Caki2 (cell line): ENCODE results near the gene PDE10A. TPM values are rescaled to one million over a fixed set of nuclear protein-coding genes. Genes with fewer than 3 reads are reported as not detected.
A peak's percentile ranks its signal among the peaks of the same experiment; 100 is the strongest.

Experiments
- DNase-seq: peaks from one replicate; pipeline ENCODE4 v3.0.0-alpha.2; 2015; ENCODE audit warnings: low read depth
- in situ Hi-C: cut with HindIII; loops from 2 replicates; pipeline ENCODE4 v1.10.0; 2016; ENCODE audit warnings: low sequenced_read_pairs, low pct_unique_long_range_greater_than_20kb, mixed read lengths
- total RNA-seq: library from RNA; depleted of rRNA; stranded (reverse); fragments of >200 nt; shearing (Covaris generic); gene quantifications from 2 replicates; pipeline ENCODE4 v1.2.3, GENCODE V29; 2014; ENCODE audit warnings: low replicate concordance

The PDE10A gene
- total RNA-seq, 1 experiment from 2014 or later = 4.6 TPM

GRCh38 chr6:165660857-165661663 is 2.0 kb downstream of the PDE10A start:
- DNase-seq = peak; percentile 24
- in situ Hi-C loops = no loop called here

- in situ Hi-C loops = no loop called here
- peak; percentile 13 for DNase-seq
These were observed 2.8 kb downstream of the PDE10A start for GRCh38 chr6:165659945-165660856.

- peak; percentile 71 for DNase-seq
- in situ Hi-C loops = no loop called here
These were observed 4.5 kb downstream of the PDE10A start for GRCh38 chr6:165658395-165659058.

GRCh38 chr6:165657325-165657680 is 5.7 kb downstream of the PDE10A start:
- DNase-seq = no peak
- in situ Hi-C loops = no loop called here

- in situ Hi-C loops = no loop called here
- DNase-seq = no peak
These were observed 6.3 kb downstream of the PDE10A start for GRCh38 chr6:165656581-165657324.

GRCh38 chr6:165655191-165655590 is 7.8 kb downstream of the PDE10A start:
- in situ Hi-C loops = no loop called here
- DNase-seq = no peak

- in situ Hi-C loops = no loop called here
- no peak for DNase-seq
These were observed 8.9 kb downstream of the PDE10A start for GRCh38 chr6:165654144-165654543.

GRCh38 chr6:165653607-165654006 is 9.4 kb downstream of the PDE10A start:
- in situ Hi-C loops = no loop called here

GRCh38 chr6:165653196-165653595 is 9.8 kb downstream of the PDE10A start:
- in situ Hi-C loops = no loop called here
- DNase-seq = peak; percentile 77

More at GRCh38 chr6:165653607-165654006, 9.4 kb downstream of the PDE10A start:
- no peak for DNase-seq

GRCh38 chr6:165652766-165653165 is 10.3 kb downstream of the PDE10A start:
- no peak for DNase-seq
- in situ Hi-C loops = no loop called here

- no peak for DNase-seq
These were observed 13.6 kb downstream of the PDE10A start for GRCh38 chr6:165649166-165650137.

GRCh38 chr6:165647041-165647440 is 16.0 kb downstream of the PDE10A start:
- DNase-seq = no peak
- in situ Hi-C loops = no loop called here

More at GRCh38 chr6:165649166-165650137, 13.6 kb downstream of the PDE10A start:
- in situ Hi-C loops = no loop called here

GRCh38 chr6:165645919-165646318 is 17.1 kb downstream of the PDE10A start:
- DNase-seq = no peak
- in situ Hi-C loops = no loop called here

- in situ Hi-C loops = no loop called here
- no peak for DNase-seq
These were observed 18.3 kb downstream of the PDE10A start for GRCh38 chr6:165644586-165645266.

GRCh38 chr6:165643015-165643414 is 20.0 kb downstream of the PDE10A start:
- in situ Hi-C loops = no loop called here
- no peak for DNase-seq

- in situ Hi-C loops = no loop called here
- DNase-seq = no peak
These were observed 21.3 kb downstream of the PDE10A start for GRCh38 chr6:165641672-165642156.
